Keratinocyte (primary cell): ENCODE results near the gene DFFA.

Source experiments
- CTCF ChIP-seq, 3 experiments: IDR thresholded peaks in 1 of 3; conservative IDR thresholded peaks in 1 of 3; optimal IDR thresholded peaks in 1 of 3; 2 replicates in 2 of 3; 3 replicates in 1 of 3; pipeline versions ENCODE3 to v1.5.1; 2011; ENCODE audit warnings: low read length in 3 of 3, mild to moderate bottlenecking in 3 of 3, moderate library complexity in 2 of 3, control low read depth in 1 of 3, inconsistent platforms in 1 of 3; ENCODE audit not compliant: insufficient read depth in 2 of 3; ENCODE audit errors: extremely low read depth in 1 of 3
- EZH2 ChIP-seq: IDR thresholded peaks from one replicate; pipeline ENCODE4 v1.6.1; 2012; ENCODE audit warnings: inconsistent platforms, mild to moderate bottlenecking, low read length, moderate library complexity

- no peak for TF ChIP-seq CTCF (optimal IDR thresholded peaks at IDR 0.05 in 1 of 3, IDR thresholded peaks at IDR 0.05 in 1 of 3, conservative IDR thresholded peaks at IDR 0.05 in 1 of 3; ENCODE audit: extremely low read depth in 1 of 3, insufficient read depth in 2 of 3, low read length in 3 of 3)
- no peak for TF ChIP-seq EZH2
These were observed 50.7 kb downstream of the DFFA start for GRCh38 chr1:10421637-10422036.
